Measurements from ENCODE around the gene TMEM163. TPM values are rescaled to one million over a fixed set of nuclear protein-coding genes. Genes with fewer than 3 reads are reported as not detected.

Gene TMEM163
- total and polyA plus RNA-seq, 2 of the 13 experiments (the other 11 are each of a cell fraction or from before 2014, with no cell fraction given) = 0.05 TPM; not detected in 1

GRCh38 chr2:134432435-134432883 lies 286.3 kb downstream of the TMEM163 start (continued):
- TF ChIP-seq ZNF329 (CRISPR knock-in tag; IDR thresholded peaks at IDR 0.05; ENCODE audit: low read depth) (no peak), ARID5B (CRISPR knock-in tag; IDR thresholded peaks at IDR 0.05) (peak; percentile 99), KLF12 (CRISPR knock-in tag; IDR thresholded peaks at IDR 0.05; ENCODE audit: borderline replicate concordance) (no peak), SP5 (CRISPR knock-in tag; IDR thresholded peaks at IDR 0.05; ENCODE audit: borderline replicate concordance, low read depth) (peak; percentile 42; the same call in 1 of the 2 replicates), IKZF1 (IDR thresholded peaks at IDR 0.05) (no peak), NR3C1 (CRISPR knock-in tag; IDR thresholded peaks at IDR 0.05) (no peak), MTF2 (CRISPR knock-in tag; IDR thresholded peaks at IDR 0.05; ENCODE audit: borderline replicate concordance) (no peak), ZNF10 (CRISPR knock-in tag; IDR thresholded peaks at IDR 0.05; ENCODE audit: borderline replicate concordance, low read depth) (no peak), JUNB (CRISPR knock-in tag; IDR thresholded peaks at IDR 0.05; ENCODE audit: borderline replicate concordance) (peak; percentile 3; the same call in 1 of the 2 replicates), ZNF317 (CRISPR knock-in tag; IDR thresholded peaks at IDR 0.05) (0 out of 2 replicates have a peak, but pooled peaks have one; percentile 53), ZNF629 (CRISPR knock-in tag; conservative IDR thresholded peaks at IDR 0.05) (peak; percentile 52; the same call in 1 of the 2 replicates), PCBP1 (IDR thresholded peaks at IDR 0.05; ENCODE audit: borderline replicate concordance, low read depth, low read length) (no peak), ZNF432 (CRISPR knock-in tag; IDR thresholded peaks at IDR 0.05; ENCODE audit: borderline replicate concordance) (no peak), IKZF5 (CRISPR knock-in tag; IDR thresholded peaks at IDR 0.05) (peak; percentile 99), ZNF207 (IDR thresholded peaks at IDR 0.05; ENCODE audit: borderline replicate concordance) (no peak), ATF7 (IDR thresholded peaks at IDR 0.05) (no peak), ATF7 (CRISPR knock-in tag; IDR thresholded peaks at IDR 0.05) (no peak), TRIM22 (IDR thresholded peaks at IDR 0.05) (no peak), EED (CRISPR knock-in tag; IDR thresholded peaks at IDR 0.05) (no peak), PHF5A (CRISPR knock-in tag; IDR thresholded peaks at IDR 0.05; ENCODE audit: low read depth, unreplicated experiment) (no peak), NFIB (CRISPR knock-in tag; IDR thresholded peaks at IDR 0.05; ENCODE audit: borderline replicate concordance) (no peak), STAT6 (CRISPR knock-in tag; IDR thresholded peaks at IDR 0.05; ENCODE audit: borderline replicate concordance) (peak; percentile 70; the same call in 1 of the 2 replicates)

All from HepG2 (cell line).